Fibroblast of the aortic adventitia (primary cell): ENCODE results near the gene CNTRL. TPM values are rescaled to one million over a fixed set of nuclear protein-coding genes. Genes with fewer than 3 reads are reported as not detected.

Experiments
- DNase-seq: peaks from one replicate; pipeline ENCODE4 v3.0.0-alpha.2; 2010; ENCODE audit warnings: low read depth
- H3K4me3 ChIP-seq: 2 replicates; pipeline ENCODE4 v1.5.1; 2011; ENCODE audit warnings: low read depth, mild to moderate bottlenecking, control low read depth, low read length, moderate library complexity
- CTCF ChIP-seq: IDR thresholded peaks from 2 replicates; pipeline ENCODE4 v1.5.1; 2011; ENCODE audit warnings: mild to moderate bottlenecking, low read length, control low read depth, inconsistent platforms; ENCODE audit not compliant: insufficient read depth
- total RNA-seq: library from RNA; depleted of rRNA; stranded (reverse); fragments of >200 nt; gene quantifications from 2 replicates; pipeline ENCODE4 v1.2.3, GENCODE V29; 2012; ENCODE audit warnings: low replicate concordance

Gene CNTRL
- total RNA-seq, 1 donor = 15.2 TPM

DNA sequence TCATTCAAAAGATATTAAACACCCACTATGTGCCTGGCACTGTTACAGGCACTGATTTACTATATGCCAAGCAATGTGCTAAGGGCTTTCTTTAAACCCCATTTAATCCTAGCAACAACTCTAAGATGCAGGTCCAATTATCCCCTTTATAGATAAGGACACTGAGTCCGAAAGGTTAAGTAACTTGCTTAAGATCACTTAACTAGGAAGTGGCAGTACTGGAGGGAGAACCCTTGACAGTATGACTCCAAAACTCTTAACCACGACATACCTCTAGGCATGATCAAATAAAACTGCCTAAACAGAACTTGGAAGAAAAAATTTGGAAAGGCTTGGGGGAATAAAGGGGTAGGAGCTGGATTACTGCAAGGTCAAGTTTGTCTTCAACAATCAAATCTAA lies 125.2 kb downstream of the CNTRL start:
- TF ChIP-seq CTCF = no peak
- peak overlapping the region; percentile 85 for H3K4me3 ChIP-seq
- DNase-seq = no peak

- H3K4me3 ChIP-seq = peak overlapping the region; percentile 85
- no peak for DNase-seq
- no peak for TF ChIP-seq CTCF
Measured at GRCh38 chr9:121200356-121200755, 125.6 kb downstream of the CNTRL start.

DNA sequence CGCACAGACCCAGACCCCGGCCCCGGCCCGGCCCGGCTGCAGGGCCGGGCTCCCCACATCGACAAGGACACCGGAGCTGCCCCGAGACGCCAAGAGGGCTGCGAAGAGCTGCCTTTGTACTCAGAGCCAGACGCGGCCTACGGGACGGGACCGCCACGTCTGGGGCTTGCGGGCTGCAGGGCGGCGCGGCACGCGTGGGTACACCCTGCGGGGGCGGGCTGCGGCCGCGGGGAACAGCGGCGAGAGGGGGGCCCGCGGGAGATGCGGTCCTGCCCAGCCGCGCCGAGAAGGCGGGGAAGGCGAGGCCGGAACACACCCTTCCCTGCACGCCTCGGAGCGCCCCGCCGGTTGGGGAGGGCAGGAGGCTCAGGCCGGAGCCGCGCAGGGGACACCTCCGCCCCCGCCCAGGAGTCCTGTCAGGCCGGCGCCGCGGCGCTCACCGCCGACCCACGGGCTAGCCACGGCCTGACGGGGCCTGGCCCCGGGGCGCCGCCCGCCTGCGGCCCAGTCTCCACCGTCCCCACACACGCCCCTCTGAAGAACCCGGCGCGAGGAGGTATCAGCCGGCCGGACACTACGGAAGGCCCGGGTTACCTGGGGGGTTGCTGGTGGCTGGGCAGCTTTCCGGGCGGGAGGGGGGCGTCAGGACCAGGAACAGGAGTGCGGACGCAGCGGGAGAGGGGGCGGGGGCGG lies 126.4 kb downstream of the CNTRL start:
- peak overlapping the region; percentile 85 for H3K4me3 ChIP-seq
- no peak for DNase-seq
- TF ChIP-seq CTCF = no peak

DNA sequence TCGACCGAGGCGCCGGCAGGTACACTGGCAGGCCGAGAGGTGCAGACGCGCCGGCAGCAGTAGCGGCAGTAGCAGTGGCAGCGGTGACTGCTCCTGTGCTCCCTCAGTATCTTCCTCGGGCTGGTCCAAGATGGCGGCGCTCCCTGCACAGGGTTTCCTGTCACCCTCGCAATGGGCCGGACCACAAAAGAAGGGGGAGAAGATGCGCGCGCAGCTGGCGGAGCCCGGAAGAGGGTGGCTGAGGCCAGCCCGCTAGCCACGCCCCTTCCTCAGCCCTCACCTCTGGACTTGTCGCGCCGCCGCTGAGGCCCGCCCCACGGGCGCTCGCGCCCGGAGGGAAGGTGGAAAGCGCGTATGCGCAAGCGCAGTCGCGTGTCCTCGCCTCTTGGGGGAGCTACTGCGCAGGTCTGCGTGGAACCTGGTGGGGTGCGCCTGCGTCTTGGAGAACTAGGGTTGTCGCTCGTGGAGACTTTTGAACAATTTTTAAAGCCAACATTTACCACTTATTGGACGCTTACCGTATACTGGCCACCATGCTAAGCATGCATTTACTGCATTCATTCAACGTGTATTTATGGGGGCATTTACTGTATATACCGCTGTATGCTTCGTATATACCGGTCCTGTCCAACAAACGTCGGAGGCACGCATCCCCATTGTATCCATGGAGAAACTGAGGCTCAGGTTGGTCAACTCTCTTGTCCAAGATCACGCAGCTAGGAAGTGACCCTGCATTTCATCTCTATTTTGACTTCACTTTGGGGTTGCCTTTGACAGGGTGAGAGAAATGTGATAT lies 127.2 kb downstream of the CNTRL start, which contains the start of gene RAB14:
Gene RAB14 (minus strand): TSS at position 132 of the 796 bp plus-strand sequence. CDS start 8,457 bp downstream, outside the sequence.
- peak; percentile 97 for DNase-seq
- peak; percentile 62 for TF ChIP-seq CTCF
- peak within 1 kb of the TSS; percentile 85 for H3K4me3 ChIP-seq

- DNase-seq = no peak
- no peak overlapping the region for H3K4me3 ChIP-seq
- TF ChIP-seq CTCF = no peak
Measured at GRCh38 chr9:121204121-121204520, 129.4 kb downstream of the CNTRL start.

DNA sequence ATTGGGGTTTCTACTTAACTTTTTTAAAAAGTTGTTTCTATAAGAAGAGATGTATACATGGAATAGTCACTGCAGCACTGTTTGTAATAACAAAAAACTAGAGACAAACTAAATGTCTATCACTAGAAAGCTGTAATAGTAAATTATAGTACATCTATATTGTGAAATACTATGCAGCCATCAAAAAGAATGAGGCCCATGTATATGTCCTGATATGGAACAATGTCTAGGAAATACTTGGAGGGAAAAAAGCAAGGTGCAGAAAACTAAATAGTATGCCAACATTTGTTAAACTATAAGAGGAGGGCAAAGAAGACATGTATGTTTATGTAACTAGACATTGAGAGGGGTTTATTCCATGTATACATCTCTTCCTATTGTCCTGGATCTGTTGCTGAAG lies 129.9 kb downstream of the CNTRL start:
- no peak for TF ChIP-seq CTCF

More for the DNA sequence above, 129.9 kb downstream of the CNTRL start:
- DNase-seq = no peak
- H3K4me3 ChIP-seq = no peak overlapping the region
